ENCODE results near the gene SPG7.

GRCh38 chr16:89548344-89549006 is 40.3 kb downstream of the SPG7 start:
- TF ChIP-seq CTCF (IDR thresholded peaks at IDR 0.05), result no peak
- no peak for TF ChIP-seq POLR2A (IDR thresholded peaks at IDR 0.05)
